Measurements from ENCODE around the gene HMGB1.

- TF ChIP-seq, protein P1, sequence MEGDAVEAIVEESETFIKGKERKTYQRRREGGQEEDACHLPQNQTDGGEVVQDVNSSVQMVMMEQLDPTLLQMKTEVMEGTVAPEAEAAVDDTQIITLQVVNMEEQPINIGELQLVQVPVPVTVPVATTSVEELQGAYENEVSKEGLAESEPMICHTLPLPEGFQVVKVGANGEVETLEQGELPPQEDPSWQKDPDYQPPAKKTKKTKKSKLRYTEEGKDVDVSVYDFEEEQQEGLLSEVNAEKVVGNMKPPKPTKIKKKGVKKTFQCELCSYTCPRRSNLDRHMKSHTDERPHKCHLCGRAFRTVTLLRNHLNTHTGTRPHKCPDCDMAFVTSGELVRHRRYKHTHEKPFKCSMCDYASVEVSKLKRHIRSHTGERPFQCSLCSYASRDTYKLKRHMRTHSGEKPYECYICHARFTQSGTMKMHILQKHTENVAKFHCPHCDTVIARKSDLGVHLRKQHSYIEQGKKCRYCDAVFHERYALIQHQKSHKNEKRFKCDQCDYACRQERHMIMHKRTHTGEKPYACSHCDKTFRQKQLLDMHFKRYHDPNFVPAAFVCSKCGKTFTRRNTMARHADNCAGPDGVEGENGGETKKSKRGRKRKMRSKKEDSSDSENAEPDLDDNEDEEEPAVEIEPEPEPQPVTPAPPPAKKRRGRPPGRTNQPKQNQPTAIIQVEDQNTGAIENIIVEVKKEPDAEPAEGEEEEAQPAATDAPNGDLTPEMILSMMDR (IDR thresholded peaks at IDR 0.05), result no peak
- TF ChIP-seq POLR2A (IDR thresholded peaks at IDR 0.05), result no peak
Observed at GRCh38 chr13:30499338-30499737, 33.6 kb upstream of the HMGB1 start.
